SU-DHL-6 (cell line): Measurements from ENCODE around the gene MXD4.

ENCODE experiments used
- H2AFZ ChIP-seq: fragments of 200-600 bp; sonication (generic); 2 replicates; pipeline ENCODE4 v1.6.1; 2014; ENCODE audit warnings: low read depth, mild to moderate bottlenecking, moderate library complexity, mixed read lengths, antibody characterized with exemption, low read length; ENCODE audit not compliant: severe bottlenecking
- H3F3A ChIP-seq: fragments of 200-600 bp; shearing (Covaris generic); 2 replicates; pipeline ENCODE4 v1.6.0; 2016; ENCODE audit warnings: antibody characterized with exemption, mild to moderate bottlenecking; ENCODE audit not compliant: insufficient read depth
- H3K27ac ChIP-seq: fragments of 200-600 bp; sonication (generic); 2 replicates; pipeline ENCODE4 v1.5.1; 2016; ENCODE audit warnings: low read depth, mild to moderate bottlenecking, low read length, moderate library complexity, mixed read lengths
- H3K27me3 ChIP-seq: fragments of 200-600 bp; sonication (generic), shearing (Covaris generic); 2 replicates; pipeline ENCODE4 v1.6.0; 2014; ENCODE audit warnings: mild to moderate bottlenecking, low read length
- H3K36me3 ChIP-seq: fragments of 200-600 bp; sonication (generic); 2 replicates; pipeline ENCODE4 v1.6.1; 2014; ENCODE audit warnings: mild to moderate bottlenecking, low read length, mixed read lengths
- H3K4me2 ChIP-seq: fragments of 300-600, 200-600 bp; shearing (Covaris generic), sonication (generic); 2 replicates; pipeline ENCODE4 v1.6.0; 2014; ENCODE audit warnings: low read length, low read depth, mild to moderate bottlenecking; ENCODE audit not compliant: poor library complexity, severe bottlenecking
- H3K4me3 ChIP-seq: fragments of 200-600 bp; sonication (generic); 2 replicates; pipeline ENCODE4 v1.5.1; 2014; ENCODE audit warnings: antibody characterized with exemption, low read length, mild to moderate bottlenecking, mixed read lengths; ENCODE audit not compliant: insufficient read depth, poor library complexity, severe bottlenecking
- H3K79me2 ChIP-seq: fragments of 200-600 bp; sonication (generic); 2 replicates; pipeline ENCODE4 v1.6.1; 2014; ENCODE audit warnings: mild to moderate bottlenecking, low read length, moderate library complexity; ENCODE audit not compliant: insufficient read depth
- H3K9ac ChIP-seq: fragments of 200-600 bp; sonication (generic); 2 replicates; pipeline ENCODE4 v1.7.0; 2014; ENCODE audit warnings: mild to moderate bottlenecking, low read length
- H3K9me2 ChIP-seq: fragments of 200-600 bp; sonication (generic); replicated peaks from 2 replicates; pipeline ENCODE4 v1.6.1; 2014; ENCODE audit warnings: low read length; ENCODE audit not compliant: insufficient read depth
- H3K9me3 ChIP-seq: fragments of 200-600 bp; sonication (generic); 2 replicates; pipeline ENCODE4 v1.6.1; 2014; ENCODE audit warnings: low read length, mixed read lengths; ENCODE audit not compliant: insufficient read depth
- H4K20me1 ChIP-seq: fragments of 200-600 bp; sonication (generic); 2 replicates; pipeline ENCODE4 v1.6.1; 2014; ENCODE audit warnings: low read depth, mild to moderate bottlenecking, antibody characterized with exemption, low read length, moderate library complexity, mixed read lengths
- EZH2phosphoT487 ChIP-seq: fragments of 200-600 bp; sonication (generic), shearing (Covaris generic); conservative IDR thresholded peaks from 2 replicates; pipeline ENCODE4 v1.6.1; 2018; ENCODE audit warnings: mild to moderate bottlenecking, antibody characterized with exemption, low read length, moderate library complexity, mixed read lengths
- TF ChIP-seq, protein P1 (sequence below): fragments of 200-600 bp; sonication (generic); IDR thresholded peaks from one replicate; pipeline ENCODE4 v1.5.1; 2017; ENCODE audit warnings: antibody characterized with exemption, mild to moderate bottlenecking, low read length, moderate library complexity; ENCODE audit not compliant: insufficient read depth, poor library complexity, severe bottlenecking

MXD4 gene

DNA sequence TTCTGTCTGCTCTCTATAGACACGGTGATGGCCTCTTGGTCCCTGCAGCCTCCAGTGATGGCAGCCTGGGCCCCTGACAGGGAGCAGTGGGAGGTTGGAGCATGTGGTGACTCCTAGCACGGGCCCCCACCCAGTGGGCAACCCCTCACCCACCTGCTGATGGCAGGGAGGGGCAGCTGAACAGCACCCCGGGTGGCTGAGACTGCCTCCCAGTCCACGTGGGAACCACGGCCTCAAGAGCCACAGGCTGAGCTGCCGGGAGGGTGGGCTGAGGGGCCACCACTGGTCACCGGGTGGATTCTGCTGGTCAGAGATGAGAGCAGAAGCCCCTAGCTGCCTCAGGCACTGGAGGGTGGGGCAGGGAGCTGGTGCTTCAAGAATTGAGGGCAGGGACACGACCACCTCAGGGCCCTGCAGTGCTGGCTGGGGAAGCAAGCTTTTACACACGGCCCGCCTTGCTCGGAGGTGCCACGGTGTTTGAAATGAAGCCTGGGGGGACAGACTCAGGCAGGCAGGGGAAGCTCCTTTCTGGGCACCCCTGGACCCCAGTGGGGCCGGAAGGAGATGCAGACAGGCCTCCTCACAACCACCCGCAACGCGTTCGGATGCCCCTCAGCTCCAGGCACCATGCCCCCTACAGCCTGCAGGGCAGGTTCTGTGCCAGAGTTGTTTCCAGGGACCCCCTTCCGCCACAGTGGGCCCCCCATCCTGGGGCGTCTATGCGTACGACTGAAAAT lies 13.7 kb downstream of the MXD4 start:
- Histone ChIP-seq H3K79me2 (no peaks in the 10 kb centered on the region), H3K4me3 (no peak overlapping the region), H2AFZ (no peak overlapping the region), H3K36me3 (no peaks in the 10 kb centered on the region), H3K27me3 (no peaks in the 10 kb centered on the region), H3K27ac (no peak overlapping the region), H4K20me1 (no peaks in the 10 kb centered on the region), H3K9me3 (no peaks in the 10 kb centered on the region), H3F3A (no peaks in the 10 kb centered on the region), H3K9me2 (no peaks in the 10 kb centered on the region), H3K4me2 (no peak overlapping the region), H3K9ac (no peak overlapping the region)
- no peak for TF ChIP-seq EZH2phosphoT487
- TF ChIP-seq, protein P1, sequence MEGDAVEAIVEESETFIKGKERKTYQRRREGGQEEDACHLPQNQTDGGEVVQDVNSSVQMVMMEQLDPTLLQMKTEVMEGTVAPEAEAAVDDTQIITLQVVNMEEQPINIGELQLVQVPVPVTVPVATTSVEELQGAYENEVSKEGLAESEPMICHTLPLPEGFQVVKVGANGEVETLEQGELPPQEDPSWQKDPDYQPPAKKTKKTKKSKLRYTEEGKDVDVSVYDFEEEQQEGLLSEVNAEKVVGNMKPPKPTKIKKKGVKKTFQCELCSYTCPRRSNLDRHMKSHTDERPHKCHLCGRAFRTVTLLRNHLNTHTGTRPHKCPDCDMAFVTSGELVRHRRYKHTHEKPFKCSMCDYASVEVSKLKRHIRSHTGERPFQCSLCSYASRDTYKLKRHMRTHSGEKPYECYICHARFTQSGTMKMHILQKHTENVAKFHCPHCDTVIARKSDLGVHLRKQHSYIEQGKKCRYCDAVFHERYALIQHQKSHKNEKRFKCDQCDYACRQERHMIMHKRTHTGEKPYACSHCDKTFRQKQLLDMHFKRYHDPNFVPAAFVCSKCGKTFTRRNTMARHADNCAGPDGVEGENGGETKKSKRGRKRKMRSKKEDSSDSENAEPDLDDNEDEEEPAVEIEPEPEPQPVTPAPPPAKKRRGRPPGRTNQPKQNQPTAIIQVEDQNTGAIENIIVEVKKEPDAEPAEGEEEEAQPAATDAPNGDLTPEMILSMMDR = no peak

DNA sequence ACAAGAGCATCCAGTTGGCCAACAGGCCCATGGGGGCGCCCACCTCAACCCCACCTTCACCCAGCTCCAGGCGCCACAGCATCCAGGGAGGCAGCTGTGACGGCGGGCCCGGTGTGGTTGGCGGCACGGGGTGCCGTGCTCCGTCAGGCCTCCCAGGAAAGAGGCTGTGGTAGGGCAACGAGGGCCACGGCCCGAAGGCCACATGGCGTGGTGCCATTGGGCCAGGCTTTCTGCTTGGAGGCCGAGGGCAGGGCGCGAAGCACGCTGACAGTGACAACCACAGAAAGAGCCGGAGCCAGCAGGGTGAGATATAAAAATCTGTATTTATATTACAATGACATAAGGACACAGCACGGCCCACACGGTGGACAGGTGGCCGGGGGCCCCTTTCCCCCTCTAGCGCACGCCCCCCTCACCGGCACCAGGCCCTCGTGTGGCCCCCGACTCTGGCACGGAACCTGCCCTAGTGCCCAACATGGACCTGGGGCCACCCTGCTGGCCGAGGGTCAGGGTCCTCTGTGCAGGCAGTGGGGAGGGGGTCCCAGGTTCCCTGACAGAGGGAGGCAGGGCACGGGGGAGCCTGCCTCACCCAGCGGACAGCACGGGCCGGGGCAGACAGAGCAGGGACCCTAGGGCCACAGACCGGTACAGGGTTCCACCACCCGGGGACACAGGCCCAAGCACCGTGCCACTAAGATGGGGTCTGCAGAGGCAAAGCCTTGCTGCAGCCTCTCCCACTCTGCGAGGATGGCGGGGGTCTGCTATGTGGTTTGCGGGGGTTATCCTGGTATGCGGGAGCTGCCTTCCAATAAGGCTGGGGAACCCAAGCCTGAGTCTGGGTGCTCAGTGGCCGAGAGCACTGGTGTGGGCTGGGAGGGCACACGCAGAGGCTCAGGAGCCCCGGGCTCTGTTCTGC lies 14.5 kb downstream of the MXD4 start:
- H3K27ac ChIP-seq = no peak overlapping the region
- H2AFZ ChIP-seq = no peak overlapping the region
- no peak overlapping the region for H3K4me2 ChIP-seq
- no peaks in the 10 kb centered on the region for H3K9me2 ChIP-seq
- no peaks in the 10 kb centered on the region for H3K79me2 ChIP-seq
- H3F3A ChIP-seq = no peaks in the 10 kb centered on the region
- no peaks in the 10 kb centered on the region for H4K20me1 ChIP-seq
- H3K9ac ChIP-seq = no peak overlapping the region
- no peaks in the 10 kb centered on the region for H3K36me3 ChIP-seq
- TF ChIP-seq EZH2phosphoT487 = no peak
- TF ChIP-seq, protein P1 = no peak
- no peaks in the 10 kb centered on the region for H3K9me3 ChIP-seq
- H3K27me3 ChIP-seq = no peaks in the 10 kb centered on the region
- H3K4me3 ChIP-seq = no peak overlapping the region

DNA sequence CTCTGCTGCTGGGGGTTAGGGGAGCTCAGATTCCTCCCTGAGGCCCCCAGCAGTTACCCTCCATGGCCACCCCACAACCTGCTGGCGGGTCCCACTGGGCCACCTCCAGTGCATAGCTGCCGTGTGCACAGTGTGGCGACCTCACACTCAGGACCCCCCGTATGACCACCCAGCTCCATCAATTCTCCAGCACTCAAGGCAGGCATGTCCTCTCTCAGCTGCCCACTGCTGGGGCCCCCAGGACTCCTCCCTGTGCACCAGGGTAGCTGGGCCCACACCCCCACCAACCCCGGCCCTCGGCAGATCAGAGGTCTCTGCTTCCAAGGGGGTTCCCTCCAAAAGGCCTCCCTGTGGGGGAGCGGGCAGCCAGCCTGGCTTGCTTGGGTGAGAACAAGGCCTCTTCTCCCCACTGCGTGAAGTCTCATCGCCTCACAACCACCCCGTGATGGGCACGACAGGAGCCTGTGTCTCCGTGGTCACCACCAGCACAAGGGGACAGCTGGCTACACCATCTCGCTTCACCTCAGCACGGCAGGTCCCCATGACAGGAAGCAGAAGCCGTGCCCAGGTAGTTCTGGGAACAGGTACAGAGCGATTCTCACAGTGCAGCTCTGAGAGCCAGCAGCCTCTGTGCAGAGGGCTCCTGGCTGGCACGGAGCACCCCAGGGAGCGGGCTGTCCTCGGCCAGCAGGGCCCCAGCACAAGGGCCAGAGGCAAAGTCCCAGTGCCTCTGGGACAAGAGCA lies 15.4 kb downstream of the MXD4 start:
- no peaks in the 10 kb centered on the region for H3K9me2 ChIP-seq
- no peak for TF ChIP-seq EZH2phosphoT487
- TF ChIP-seq, protein P1 = no peak
- H2AFZ ChIP-seq = no peak overlapping the region
- no peak overlapping the region for H3K4me3 ChIP-seq
- H4K20me1 ChIP-seq = no peaks in the 10 kb centered on the region
- H3K9me3 ChIP-seq = no peaks in the 10 kb centered on the region
- no peaks in the 10 kb centered on the region for H3F3A ChIP-seq
- H3K9ac ChIP-seq = no peak overlapping the region
- H3K4me2 ChIP-seq = no peak overlapping the region
- no peaks in the 10 kb centered on the region for H3K36me3 ChIP-seq
- no peak overlapping the region for H3K27ac ChIP-seq
- H3K27me3 ChIP-seq = no peaks in the 10 kb centered on the region
- peaks cover under 1% of the 10 kb centered on the region; the same call in 1 of the 2 replicates for H3K79me2 ChIP-seq
